T-helper 1 cell treated with Interleukin-12 subunit alpha and Interleukin-12 subunit beta and Interleukin-4 antibody, amounts not matched to agents 30 ng/mL and 1 ng/mL, for 36 hours (primary cell): ENCODE results near the gene DGCR8. TPM values are rescaled to one million over a fixed set of nuclear protein-coding genes. Genes with fewer than 3 reads are reported as not detected.

Experiments
- intact Hi-C: fragments of 100-400 bp; cut with micrococcal nuclease; formaldehyde crosslinking; loops from one replicate; pipeline ENCODE4 v1.15.1; 2024
- total RNA-seq: library from RNA; stranded (reverse); gene quantifications from 2 replicates; pipeline ENCODE4 v1.2.3, GENCODE V29; 2022

Gene DGCR8
- total RNA-seq, 1 donor from 2014 or later, result 66.1 TPM

DNA sequence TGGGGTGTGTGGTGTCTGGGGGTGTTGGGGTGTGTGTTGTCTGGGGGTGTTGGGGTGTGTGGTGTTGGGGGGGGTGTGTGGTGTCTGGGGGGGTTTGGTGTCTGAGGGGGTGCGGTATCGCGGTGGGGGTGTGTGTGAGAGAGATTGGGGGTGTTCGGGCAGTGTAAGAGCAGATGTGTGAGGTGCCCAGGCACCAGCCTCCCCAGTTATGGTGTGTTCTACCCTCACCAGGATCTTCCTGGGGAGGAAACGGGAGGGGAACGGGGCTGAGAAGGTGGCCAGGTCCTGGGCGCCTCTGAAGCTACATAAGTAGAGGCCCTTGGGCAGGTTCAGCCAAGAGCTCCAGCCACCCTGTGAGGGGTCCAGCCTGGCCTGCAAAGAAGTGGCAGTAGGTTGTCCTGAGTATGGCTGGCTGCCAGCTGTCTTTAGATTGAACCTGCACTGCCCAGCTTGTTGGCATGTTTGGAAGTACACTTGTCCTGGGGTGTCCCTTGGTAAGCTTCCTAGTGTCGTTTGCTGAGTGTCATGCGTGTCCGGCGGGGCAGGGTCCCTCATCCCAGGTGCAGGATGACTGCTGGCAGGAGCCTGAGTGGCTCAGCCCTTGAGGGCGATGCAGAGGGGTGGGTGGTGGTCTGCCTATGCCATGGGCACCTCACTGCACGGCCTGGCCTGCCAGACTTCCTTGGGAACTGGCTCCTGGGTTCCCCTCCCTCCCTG is 43.5 kb downstream of the DGCR8 start:
- intact Hi-C loops, result no loop called here

DNA sequence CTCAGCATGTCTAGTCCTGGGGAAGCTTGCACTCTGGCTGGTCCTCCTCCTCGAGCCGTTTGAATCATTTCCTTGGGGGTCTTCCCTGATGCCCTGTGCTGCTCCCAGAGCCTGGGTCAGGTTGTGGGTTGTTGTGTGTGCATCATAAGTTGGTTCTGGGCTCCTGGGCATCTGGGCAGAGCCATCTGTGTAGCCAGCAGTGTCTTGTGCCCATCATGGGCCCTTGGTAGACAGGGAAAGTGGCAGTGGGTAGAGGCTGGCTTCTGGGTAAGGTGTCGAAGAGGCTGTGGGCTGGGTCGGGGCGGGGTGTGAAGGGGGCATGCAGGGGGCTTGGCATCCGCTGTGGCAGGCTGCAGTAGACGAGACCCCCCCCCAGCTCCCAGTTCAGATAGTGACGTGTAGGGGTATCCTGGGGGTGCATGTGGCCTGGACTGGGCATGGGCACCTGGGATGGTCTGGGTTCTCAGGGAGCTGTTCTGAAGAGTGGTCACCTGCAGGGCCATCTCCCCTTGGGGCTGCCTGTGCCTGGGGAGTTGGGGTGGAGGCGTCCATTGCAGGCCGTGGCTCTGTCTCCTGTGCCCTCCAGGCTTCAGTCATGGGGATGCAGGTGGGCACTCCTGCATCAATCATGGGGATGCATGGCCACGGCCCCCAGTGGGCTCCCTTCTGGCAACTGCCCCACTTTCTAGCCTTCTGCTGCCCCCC is 44.2 kb downstream of the DGCR8 start:
- intact Hi-C loops, result no loop called here

DNA sequence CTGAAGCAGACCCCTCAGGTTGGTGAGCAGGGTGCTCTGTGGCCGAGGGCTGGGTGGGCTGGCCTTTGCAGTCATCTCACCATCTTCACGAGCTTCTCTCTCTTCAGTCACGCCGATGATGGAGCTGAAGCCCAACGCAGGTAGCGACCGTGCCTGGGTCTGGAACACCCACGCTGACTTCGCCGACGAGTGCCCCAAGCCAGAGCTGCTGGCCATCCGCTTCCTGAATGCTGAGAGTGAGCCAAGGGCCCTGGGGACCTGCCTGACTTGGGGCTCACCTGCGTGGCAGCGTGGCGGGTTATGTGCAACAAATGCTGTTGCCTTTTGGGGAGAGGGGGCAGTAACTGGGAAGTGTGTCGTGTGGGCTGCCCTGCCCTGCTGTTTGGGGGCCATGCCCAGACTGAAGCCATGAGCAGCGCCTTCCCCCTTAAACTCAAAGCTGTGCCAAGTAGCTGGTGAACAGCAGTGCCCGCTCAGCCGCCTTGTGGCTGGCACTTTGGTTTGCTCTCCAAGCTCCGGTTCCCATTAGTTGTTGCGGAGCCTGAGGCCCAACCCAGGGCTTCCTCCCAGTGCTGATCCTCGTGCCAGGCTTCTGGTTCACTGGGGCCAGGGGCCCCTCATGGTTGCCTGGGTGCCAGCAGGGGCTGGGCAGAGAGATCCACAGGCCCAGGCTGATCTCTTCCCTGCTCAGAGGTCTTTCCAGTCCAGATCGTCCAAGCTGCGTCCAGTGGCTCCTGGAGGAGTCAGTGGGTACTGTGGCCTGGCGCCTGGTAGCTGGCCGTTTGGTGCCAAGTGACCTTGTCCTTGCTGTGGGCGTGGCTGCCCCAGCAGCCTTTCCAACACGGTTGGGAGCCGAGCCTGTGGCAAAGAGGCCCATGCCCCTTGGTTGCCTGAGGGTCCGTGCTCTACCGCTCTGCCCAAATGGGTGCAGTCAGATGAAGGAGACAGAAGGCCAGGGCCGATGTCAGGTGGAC is 45.4 kb downstream of the DGCR8 start:
- intact Hi-C loops, result no loop called here

DNA sequence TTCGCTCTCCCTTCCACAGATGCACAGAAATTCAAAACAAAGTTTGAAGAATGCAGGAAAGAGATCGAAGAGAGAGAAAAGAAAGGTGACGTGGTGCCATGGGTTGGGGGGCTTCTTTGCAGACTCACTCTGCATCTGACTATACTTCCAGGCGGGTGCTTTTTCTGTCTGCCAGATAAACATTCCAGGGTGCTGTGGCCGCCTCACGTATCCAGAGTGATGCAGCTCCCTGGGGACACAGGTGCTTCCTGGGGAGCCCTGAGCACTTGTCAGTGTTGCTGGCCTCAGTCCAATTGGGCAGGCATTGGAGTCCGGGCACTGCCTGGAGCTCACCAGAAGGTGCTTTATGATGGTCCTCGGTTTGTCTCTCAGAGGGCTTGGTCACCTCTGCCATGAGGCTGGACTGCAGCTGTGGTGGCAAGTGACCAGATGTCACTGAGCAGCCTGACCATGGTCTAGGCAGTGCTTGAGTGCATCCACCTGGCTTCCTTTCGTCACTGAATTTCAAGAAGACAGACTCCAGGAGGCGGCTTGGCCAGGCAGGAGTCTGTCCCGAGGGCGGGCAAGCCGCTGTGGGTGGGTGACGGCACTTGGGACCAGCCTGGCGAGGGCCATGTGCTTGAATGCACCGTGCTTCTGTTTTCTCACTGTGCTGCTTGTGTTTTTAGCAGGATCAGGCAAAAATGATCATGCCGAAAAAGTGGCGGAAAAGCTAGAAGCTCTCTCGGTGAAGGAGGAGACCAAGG is 46.4 kb downstream of the DGCR8 start:
- intact Hi-C loops, result no loop called here

DNA sequence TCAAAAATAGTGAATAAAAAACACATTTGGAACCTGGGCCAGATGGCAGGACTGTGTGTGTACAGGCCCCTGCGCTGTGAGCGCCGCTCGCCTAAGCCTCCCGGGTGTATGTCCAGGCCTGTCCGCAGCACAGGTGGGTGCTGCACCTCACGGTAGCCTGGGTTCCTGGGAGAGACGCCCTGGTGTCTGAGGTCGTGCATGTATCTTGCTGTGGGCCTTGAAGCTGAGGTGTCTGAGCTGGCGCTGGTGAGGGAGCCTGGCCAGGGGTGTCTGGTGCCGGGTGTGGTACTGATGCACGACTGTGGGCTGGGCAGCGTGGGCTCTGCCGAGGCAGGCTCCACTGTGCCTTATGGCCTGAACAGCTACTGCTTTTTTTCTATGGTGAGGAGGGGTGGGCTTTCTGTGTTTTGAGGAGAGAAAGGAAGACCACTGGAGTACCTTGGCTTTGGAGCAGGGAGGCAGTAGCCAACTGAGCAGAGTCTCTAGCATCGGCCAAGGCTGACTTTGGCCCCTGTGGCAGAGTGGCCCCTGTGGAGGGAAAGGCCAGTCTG is 47.4 kb downstream of the DGCR8 start:
- intact Hi-C loops, result no loop called here

DNA sequence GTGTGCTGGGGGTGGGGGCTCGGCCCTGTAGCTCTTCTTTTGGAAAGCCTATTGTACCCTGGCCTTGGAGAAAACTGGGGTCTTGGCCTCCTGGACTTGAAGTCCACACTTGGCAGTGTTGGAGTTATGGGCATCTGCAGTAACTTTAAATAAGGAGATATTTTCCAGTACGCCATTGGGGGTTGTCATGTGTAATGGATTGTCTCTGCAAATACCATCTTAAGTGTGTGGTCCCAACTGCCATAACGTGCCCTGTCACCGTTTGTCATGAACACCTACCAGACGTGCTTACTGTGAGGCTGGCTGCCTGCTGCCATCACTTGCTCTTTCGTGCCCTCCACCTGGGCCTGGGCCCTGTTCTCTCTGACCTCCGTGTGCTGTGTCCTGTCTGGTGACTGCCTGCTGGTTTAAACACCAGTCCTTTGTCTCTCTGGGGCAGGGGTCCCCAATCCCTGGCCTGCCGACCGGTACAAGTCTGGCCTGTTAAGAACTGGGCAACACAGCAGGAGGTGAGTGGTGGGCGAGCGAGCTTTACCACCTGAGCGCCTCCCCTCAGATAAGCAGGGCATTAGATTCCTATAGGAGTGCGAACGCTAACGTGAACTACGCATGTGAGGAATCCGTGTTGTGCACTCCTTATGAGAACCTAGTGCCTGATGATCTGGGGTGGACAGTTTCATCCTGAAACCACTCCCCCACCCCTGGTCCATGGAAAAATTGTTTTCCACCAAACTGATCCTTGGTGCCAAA is 48.0 kb downstream of the DGCR8 start:
- intact Hi-C loops, result no loop called here

DNA sequence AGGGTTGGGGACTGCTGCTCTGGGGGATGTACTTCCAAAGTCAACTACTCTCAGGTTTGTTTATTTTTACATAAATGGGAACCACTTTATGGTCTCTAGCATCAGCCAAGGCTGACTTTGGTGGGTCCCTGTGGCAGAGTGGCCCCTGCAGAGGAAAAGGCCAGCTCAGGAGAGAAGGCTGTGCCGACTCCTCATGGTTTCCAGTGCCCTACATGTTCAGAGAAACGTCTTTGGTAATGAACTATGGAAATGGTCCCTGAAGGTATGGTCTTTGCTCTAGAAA is 48.5 kb downstream of the DGCR8 start:
- intact Hi-C loops, result no loop called here

DNA sequence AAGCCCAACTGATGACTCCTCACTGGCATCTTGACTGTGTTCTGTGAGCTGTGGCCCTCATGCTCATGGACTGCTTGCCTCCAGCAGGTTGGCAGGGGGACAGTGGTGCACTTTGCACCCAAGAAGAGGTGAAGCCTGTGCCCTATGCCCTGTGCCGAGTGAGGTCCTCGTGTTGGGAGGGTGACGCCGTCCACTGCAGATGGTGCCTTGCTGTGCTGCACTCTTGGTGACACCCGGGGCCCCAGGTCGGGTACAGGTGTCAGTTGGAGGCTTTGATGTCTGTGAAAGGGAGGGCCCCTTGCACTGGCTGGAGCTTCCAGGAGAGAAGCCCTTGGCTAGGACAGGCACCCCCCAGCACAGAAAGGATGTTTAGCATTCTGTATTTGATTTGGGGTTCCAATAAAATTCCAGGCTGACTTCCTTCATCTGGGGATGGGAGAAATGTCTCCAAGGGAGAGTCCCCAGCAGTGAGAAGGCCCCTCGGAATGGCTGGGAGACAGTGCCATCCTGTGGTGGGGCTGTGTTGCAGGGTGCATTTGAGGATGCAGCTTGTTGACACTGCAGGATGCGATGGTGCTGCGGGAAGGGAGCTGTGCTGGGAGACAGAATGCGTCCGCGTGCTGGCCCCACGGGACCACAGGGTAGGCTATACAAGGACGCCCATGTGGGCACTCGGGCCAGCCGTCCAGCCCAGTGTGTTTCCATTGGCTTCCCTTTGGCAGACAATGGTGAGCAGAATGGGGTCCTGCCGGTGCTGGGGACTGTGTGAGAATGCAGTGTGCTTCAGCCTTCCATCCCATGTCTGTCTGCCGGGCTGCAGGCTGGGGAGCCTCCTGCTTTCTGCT is 49.1 kb downstream of the DGCR8 start:
- intact Hi-C loops, result loop anchor here (1.0 kb wide), 1 partner anchor 159 kb away; no protein-coding TSS in a partner anchor

DNA sequence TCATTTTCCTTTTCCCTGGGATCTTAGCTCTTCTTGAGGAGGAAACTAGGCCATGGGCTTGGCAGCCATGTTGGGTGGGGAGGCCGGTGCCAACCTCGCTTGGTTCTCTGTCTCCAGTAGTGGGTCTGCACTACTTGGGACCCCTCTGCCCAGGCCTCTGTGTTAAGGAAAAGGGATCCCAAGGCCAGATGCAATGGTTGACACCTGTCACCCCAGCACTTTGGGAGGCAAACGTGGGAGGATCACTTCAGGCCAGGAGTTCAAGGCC is 49.6 kb downstream of the DGCR8 start:
- intact Hi-C loops, result loop anchor here (1.0 to 5.0 kb wide), 2 partner anchors 47 to 159 kb away; partner anchors contain the start of gene DGCR8

DNA sequence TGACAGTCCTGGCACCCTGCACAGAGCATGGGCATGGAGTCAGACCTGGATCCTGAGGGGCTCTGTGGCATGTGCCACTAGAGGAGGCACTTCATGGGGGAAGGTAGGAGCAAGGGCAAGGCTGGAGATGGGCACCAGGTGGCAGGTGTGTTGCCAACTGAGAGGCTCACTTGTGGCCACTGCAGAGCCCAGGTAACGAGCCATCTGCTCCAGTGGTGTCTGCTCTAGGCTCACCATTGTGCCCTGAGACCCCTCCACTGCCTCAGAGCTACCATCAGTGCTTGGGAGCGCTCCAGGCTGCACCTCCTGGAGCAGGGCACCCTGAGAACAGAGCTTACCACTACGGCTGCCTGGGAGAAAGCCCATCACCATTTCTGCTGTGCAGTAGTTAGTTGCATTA is 50.3 kb downstream of the DGCR8 start:
- intact Hi-C loops, result loop anchor here (5.0 kb wide), 1 partner anchor 48 kb away; the partner anchor contains the start of gene DGCR8

DNA sequence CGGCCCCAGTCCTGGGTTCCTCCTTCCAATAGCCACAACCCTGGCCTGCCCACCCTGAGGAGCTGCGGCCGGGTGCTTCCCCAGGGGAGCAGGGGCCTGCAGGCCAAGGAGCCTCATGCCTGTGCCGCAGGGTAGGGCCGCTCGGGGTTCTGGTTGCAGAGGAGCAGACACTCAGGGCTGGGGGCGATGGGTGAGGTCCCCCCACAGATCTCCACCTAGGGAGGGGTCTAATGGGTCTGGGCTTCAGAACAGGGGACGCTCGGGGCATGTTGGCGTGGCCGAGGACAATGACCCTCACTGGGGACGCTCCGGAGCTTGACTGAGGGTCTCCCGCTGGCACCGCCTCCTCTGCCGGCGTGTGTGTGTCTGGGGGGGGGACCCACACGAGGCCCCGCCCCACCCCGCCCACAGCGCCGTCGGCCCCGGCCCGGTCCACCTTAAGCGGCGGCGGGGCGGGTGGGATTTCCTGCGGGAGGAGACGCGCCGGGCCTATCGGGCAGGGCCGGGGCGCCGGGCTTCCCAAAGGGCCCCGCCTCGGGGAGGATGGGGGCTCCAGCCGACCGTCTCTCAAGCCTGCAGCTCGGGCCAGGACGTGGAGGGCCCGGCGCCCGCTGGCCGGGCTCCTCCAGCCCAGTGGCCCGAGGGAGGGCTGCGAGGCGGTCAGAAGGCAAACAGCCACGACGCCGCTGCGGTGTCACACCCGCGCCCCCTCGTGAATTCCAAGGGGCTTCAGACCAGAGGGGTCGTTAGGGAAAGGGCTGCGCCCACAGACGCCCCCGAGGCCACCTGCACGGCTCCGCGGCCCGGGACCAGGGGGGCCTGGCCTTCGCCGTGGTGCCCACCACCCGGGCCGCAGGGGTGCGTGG is 50.9 kb downstream of the DGCR8 start:
- intact Hi-C loops, result loop anchor here (1.0 to 5.0 kb wide), 4 partner anchors 14 to 168 kb away; partner anchors contain the start of genes DGCR8 and TRMT2A

DNA sequence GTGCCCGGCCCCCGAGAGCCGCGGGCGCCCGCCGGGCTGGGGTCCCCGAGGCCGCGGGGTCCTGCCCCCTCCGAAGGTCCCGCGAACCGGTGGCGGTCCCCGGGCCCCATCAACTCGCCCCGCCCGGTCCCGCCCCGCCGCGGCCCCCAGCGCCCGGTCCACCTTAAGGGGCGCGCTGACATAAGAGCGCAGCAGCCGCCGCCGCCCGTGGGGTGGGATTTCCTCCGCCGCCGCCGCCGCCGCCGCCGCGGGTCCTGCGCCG is 51.5 kb downstream of the DGCR8 start, which contains the start of gene ZDHHC8:
Gene ZDHHC8 (plus strand): TSS at position 208 of the 262 bp plus-strand sequence. CDS start 144 bp downstream, outside the sequence.
- intact Hi-C loops, result loop anchor here (1.0 to 5.0 kb wide), 4 partner anchors 14 to 168 kb away; partner anchors contain the start of genes DGCR8 and TRMT2A

DNA sequence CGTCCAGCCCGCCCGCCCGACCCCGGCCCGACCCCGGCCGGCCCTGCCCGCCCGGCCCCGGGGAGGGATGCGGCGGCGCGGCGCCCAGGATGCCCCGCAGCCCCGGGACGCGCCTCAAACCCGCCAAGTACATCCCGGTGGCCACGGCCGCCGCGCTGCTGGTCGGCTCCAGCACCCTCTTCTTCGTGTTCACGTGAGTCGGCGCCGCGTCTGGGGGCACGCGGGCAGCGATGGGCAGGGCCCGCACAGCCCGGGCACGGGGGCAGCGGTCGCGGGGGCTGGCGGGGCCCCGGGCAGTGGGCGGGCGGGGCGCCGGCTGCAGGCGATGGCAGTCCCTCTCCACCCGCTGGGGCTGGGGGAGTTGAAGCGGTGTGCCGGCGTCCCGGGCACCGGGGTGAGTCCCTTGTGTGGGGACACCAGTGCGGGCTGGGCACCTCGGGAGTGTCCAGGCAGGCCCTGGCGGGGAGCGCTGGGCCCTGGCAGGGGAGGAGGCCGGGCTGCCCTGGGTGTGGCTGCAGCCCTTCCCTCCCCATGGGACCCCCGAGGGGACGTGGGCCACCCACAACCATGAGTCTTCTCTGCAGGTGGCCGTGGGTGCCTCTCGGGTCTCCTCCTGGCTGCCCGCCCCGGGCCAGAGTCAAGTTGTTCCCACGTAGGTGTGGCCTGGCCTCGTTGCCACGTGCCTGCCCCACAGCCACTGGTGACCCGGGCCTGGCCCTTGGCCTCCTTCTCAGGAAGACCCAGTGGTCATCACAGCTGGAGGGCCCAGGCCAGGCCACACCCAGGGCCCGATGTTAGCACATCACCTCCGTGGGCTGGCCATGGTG is 52.0 kb downstream of the DGCR8 start:
- intact Hi-C loops, result loop anchor here (1.0 to 5.0 kb wide), 4 partner anchors 15 to 167 kb away; partner anchors contain the start of genes DGCR8 and TRMT2A

DNA sequence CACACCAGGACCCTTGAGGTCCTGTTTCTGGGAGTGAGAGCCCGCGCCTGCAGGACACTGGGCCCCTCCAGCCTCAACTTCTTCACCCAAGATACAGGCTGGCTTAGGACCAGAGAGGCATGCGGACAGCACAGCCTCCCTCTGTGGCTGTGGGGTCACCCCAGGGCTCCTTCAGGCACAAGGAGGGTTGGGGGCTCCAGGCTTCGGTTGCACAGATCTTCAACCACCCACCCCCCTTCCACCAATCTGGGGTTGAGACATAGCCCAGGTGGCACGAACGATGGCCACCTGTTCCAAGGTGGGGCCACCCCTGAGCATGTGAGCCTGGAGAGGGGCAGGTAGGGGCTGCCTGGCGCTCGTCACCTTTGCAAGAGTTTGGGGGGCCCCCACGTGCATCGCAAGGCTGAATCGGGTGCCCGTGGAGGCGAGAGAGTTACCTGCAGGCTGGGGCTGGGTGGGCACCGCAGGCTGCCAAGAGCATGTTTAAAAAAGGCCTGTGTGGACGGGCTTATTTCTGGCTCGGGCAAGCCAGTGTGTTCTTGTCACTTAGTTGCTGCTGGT is 52.7 kb downstream of the DGCR8 start:
- intact Hi-C loops, result loop anchor here (5.0 kb wide), 1 partner anchor 50 kb away; the partner anchor contains the start of gene DGCR8

DNA sequence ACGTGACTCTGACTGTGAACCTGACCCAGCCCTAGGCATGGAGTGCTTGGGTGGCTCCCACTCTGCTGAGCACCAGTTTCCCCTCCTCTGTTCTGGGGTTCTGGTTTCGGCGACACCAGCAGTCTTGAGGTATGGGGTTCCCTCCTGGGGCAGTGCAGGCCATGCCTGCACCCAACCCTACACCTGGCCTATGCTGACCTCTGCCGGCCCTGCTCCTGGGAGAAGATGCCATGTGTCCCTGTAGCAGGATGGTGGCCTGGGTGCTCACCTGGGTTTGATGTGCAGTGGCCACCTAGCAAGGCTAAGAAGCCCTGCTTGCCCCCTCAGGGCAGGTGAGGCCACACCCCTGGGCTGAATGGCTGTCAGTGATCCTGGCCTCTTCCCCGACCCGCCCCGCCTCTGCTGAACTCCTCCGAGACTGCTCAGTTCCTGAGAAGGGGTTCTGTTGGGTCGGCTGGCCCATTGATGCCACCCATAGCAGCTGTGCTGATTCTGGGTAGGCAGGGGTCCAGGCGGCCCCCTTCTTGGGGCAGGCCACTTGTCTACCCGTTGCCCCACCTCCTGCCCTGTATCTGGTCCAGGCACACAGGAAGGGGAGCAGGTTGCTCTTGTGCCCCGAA is 54.0 kb downstream of the DGCR8 start:
- intact Hi-C loops, result loop anchor here (5.0 kb wide), 1 partner anchor 52 kb away; the partner anchor contains the start of gene DGCR8

DNA sequence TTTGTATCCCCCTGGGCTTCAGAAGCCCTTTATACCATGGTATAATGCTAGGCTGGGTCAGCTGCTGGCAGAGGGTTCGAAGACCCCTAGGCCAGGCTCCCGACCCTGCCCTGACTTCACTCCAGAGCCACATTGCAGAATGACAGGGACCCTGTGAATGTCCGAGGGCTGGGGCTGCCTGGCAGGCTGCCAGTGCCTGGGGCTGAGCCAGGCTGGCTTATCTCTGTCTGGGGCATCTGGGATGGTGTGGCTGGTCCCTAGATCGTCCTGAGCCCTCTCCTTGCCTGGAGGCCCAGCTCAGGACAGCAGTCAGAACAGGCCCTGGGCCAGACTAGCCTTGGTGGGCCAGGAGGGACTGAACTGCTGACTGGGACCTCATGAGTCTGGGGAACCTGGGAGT is 55.2 kb downstream of the DGCR8 start:
- intact Hi-C loops, result no loop called here
